C4-2B (cell line): ENCODE results near the gene MITF.

Experiments
- ZFX ChIP-seq: fragments of 450-650 bp; IDR thresholded peaks from 2 replicates; pipeline ENCODE4 v1.6.1; 2017
- TF ChIP-seq, protein P1 (sequence below): fragments of 450-650 bp; conservative IDR thresholded peaks from 2 replicates; pipeline ENCODE4 v1.5.1; 2017; ENCODE audit warnings: mild to moderate bottlenecking

DNA sequence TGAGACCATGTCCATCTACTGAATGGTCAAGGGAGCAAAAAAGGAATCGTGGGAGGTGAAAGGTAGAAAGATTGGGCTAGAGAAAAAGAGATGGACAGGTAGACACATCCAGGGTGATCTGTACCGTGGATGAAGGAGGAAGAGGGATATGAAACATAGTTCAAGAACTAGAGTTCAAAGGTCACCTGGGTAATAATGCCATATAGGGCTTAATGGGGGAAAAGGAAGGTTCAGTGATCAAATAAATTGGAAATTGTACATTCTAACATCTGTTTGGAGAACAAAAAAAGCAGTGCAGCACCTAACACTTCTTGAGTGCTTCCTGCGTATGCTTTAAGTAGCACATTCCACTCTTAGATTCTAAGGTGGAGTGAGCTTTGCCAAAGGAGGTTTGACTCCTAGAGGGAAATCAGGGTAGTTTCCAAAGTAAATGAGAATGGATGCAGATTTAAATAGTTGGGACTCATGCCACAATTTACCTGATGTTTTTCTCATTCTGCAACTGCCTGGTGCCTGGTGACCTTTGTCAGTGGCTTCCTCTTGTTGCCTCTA, 46.6 kb downstream of the MITF start:
- TF ChIP-seq, protein P1, sequence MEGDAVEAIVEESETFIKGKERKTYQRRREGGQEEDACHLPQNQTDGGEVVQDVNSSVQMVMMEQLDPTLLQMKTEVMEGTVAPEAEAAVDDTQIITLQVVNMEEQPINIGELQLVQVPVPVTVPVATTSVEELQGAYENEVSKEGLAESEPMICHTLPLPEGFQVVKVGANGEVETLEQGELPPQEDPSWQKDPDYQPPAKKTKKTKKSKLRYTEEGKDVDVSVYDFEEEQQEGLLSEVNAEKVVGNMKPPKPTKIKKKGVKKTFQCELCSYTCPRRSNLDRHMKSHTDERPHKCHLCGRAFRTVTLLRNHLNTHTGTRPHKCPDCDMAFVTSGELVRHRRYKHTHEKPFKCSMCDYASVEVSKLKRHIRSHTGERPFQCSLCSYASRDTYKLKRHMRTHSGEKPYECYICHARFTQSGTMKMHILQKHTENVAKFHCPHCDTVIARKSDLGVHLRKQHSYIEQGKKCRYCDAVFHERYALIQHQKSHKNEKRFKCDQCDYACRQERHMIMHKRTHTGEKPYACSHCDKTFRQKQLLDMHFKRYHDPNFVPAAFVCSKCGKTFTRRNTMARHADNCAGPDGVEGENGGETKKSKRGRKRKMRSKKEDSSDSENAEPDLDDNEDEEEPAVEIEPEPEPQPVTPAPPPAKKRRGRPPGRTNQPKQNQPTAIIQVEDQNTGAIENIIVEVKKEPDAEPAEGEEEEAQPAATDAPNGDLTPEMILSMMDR = no peak
- TF ChIP-seq ZFX = no peak
